GM23248 (cell line): ENCODE data around the gene KDELR3.

Experiments
- EZH2 ChIP-seq: fragments of 200-600 bp; sonication (generic); IDR thresholded peaks from 2 replicates; pipeline ENCODE4 v1.6.1; 2018; ENCODE audit warnings: antibody characterized with exemption, mild to moderate bottlenecking; ENCODE audit not compliant: insufficient read depth, poor library complexity, severe bottlenecking
- EZH2phosphoT487 ChIP-seq: fragments of 200-600 bp; sonication (generic); IDR thresholded peaks from 2 replicates; pipeline ENCODE4 v1.6.1; 2018; ENCODE audit warnings: antibody characterized with exemption, moderate library complexity, mild to moderate bottlenecking, low read depth; ENCODE audit not compliant: insufficient read depth

DNA sequence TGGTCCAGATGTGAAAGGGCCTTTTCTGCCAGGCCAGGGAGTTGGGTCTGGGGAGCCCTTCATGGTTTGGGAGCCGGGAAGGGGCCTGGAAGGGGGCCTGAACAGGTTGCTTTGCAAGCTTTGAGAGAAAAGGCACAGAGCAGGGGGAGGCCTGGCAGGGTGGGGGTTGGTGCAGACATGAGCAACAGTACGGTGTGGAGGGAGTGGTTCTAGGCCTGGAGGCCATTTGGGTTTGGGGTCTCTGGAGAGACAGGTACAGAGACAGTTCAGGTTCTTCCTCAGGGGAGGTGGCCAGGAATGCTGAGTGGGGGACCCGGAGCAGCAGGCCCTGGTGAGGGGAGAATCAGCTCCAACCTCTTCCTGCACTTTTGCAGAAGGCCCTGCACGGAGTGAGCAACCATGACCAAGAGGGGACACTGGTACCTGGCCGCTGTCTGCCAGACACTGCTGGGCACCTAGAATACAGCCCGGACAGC, 1.4 kb downstream of the KDELR3 start:
- no peak for TF ChIP-seq EZH2
- TF ChIP-seq EZH2phosphoT487: no peak
